SJSA1 (cell line): ENCODE measurements around the gene ASMT. TPM values are rescaled to one million over a fixed set of nuclear protein-coding genes. Genes with fewer than 3 reads are reported as not detected.
A peak's percentile ranks its signal among the peaks of the same experiment; 100 is the strongest.

Experiments used
- DNase-seq, 2 experiments: peaks; one replicate each; pipeline ENCODE4 v3.0.0-alpha.2; 2015 to 2020; ENCODE audit warnings: low spot score in 2 of 2, low read depth in 1 of 2
- H3K27ac ChIP-seq: fragments of 250-450 bp; sonication (Bioruptor Pico); 2 replicates; pipeline ENCODE4 v1.5.1; 2020; ENCODE audit warnings: mild to moderate bottlenecking, moderate library complexity
- H3K27me3 ChIP-seq: fragments of 250-450 bp; sonication (Bioruptor Pico); replicated peaks from 2 replicates; pipeline ENCODE4 v1.5.1; 2020; ENCODE audit warnings: mild to moderate bottlenecking, moderate library complexity
- H3K36me3 ChIP-seq: fragments of 250-450 bp; sonication (Bioruptor Pico); 2 replicates; pipeline ENCODE4 v1.5.1; 2020; ENCODE audit warnings: mild to moderate bottlenecking
- H3K4me1 ChIP-seq: fragments of 250-450 bp; sonication (Bioruptor Pico); replicated peaks from 2 replicates; pipeline ENCODE4 v1.6.1; 2021; ENCODE audit warnings: mild to moderate bottlenecking
- H3K4me3 ChIP-seq: fragments of 250-450 bp; sonication (Bioruptor Pico); 2 replicates; pipeline ENCODE4 v1.5.1; 2020; ENCODE audit warnings: mild to moderate bottlenecking
- H3K9me3 ChIP-seq: fragments of 250-450 bp; sonication (Bioruptor Pico); replicated peaks from 2 replicates; pipeline ENCODE4 v1.5.1; 2020; ENCODE audit warnings: mild to moderate bottlenecking
- total RNA-seq: library from RNA; depleted of rRNA; stranded (reverse); fragments of >200 nt; shearing (Covaris generic); gene quantifications from 2 replicates; pipeline ENCODE4 v1.2.3, GENCODE V29; 2014

ASMT gene
- total RNA-seq, 1 experiment from 2014 or later, result not detected

GRCh38 chrX:1591863-1592469, 22.9 kb upstream of the ASMT start:
- Histone ChIP-seq H3K27me3 (no peaks in the 10 kb centered on the region), H3K36me3 (peaks cover 41% of the 10 kb centered on the region), H3K27ac (peak overlapping the region; percentile 76), H3K4me3 (peak overlapping the region; percentile 83), H3K4me1 (peaks cover 9% of the 10 kb centered on the region), H3K9me3 (no peaks in the 10 kb centered on the region)
- DNase-seq, result no peak

- Histone ChIP-seq H3K27me3 (no peaks in the 10 kb centered on the region), H3K27ac (peak overlapping the region; percentile 76), H3K9me3 (no peaks in the 10 kb centered on the region), H3K36me3 (peaks cover 48% of the 10 kb centered on the region), H3K4me3 (peak overlapping the region; percentile 83), H3K4me1 (peaks cover 9% of the 10 kb centered on the region)
- DNase-seq, result peak; percentile 27 to 36
Measured at GRCh38 chrX:1592470-1593142, 22.3 kb upstream of the ASMT start.

- Histone ChIP-seq H3K27ac (no peak overlapping the region), H3K27me3 (no peaks in the 10 kb centered on the region), H3K4me1 (peaks cover 9% of the 10 kb centered on the region), H3K36me3 (peaks cover 58% of the 10 kb centered on the region), H3K9me3 (no peaks in the 10 kb centered on the region), H3K4me3 (peak overlapping the region; percentile 83)
- DNase-seq, result peak in 1 of 2 experiments; percentile 41
Measured at GRCh38 chrX:1593286-1594271, 21.3 kb upstream of the ASMT start.

- Histone ChIP-seq H3K27ac (no peak overlapping the region), H3K4me1 (peaks cover 9% of the 10 kb centered on the region), H3K36me3 (peaks cover 79% of the 10 kb centered on the region), H3K27me3 (no peaks in the 10 kb centered on the region), H3K4me3 (no peak overlapping the region), H3K9me3 (no peaks in the 10 kb centered on the region)
- no peak for DNase-seq
Measured at GRCh38 chrX:1595711-1596060, 19.2 kb upstream of the ASMT start.

GRCh38 chrX:1596676-1597344, 18.0 kb upstream of the ASMT start:
- H3K4me1 ChIP-seq, result peaks cover 9% of the 10 kb centered on the region
- H3K4me3 ChIP-seq, result no peak overlapping the region
- H3K36me3 ChIP-seq, result peaks cover 90% of the 10 kb centered on the region
- H3K9me3 ChIP-seq, result no peaks in the 10 kb centered on the region
- H3K27ac ChIP-seq, result no peak overlapping the region
- no peaks in the 10 kb centered on the region for H3K27me3 ChIP-seq
- no peak for DNase-seq

GRCh38 chrX:1597345-1598020, 17.4 kb upstream of the ASMT start:
- peaks cover 8% of the 10 kb centered on the region for H3K4me1 ChIP-seq
- H3K27ac ChIP-seq, result no peak overlapping the region
- H3K4me3 ChIP-seq, result no peak overlapping the region
- no peaks in the 10 kb centered on the region for H3K9me3 ChIP-seq
- peak in 1 of 2 experiments; percentile 26 for DNase-seq
- no peaks in the 10 kb centered on the region for H3K27me3 ChIP-seq
- H3K36me3 ChIP-seq, result peaks cover 91% of the 10 kb centered on the region

GRCh38 chrX:1598021-1598875, 16.6 kb upstream of the ASMT start:
- H3K27me3 ChIP-seq, result no peaks in the 10 kb centered on the region
- H3K36me3 ChIP-seq, result peaks cover 91% of the 10 kb centered on the region
- DNase-seq, result peak in 1 of 2 experiments; percentile 42
- H3K4me1 ChIP-seq, result peaks cover under 1% of the 10 kb centered on the region; the same call in 1 of the 2 replicates
- H3K27ac ChIP-seq, result no peak overlapping the region
- H3K9me3 ChIP-seq, result no peaks in the 10 kb centered on the region
- no peak overlapping the region for H3K4me3 ChIP-seq

GRCh38 chrX:1598876-1599790, 15.7 kb upstream of the ASMT start:
- Histone ChIP-seq H3K4me1 (no peaks in the 10 kb centered on the region), H3K27ac (no peak overlapping the region), H3K27me3 (no peaks in the 10 kb centered on the region), H3K4me3 (no peak overlapping the region), H3K9me3 (no peaks in the 10 kb centered on the region), H3K36me3 (peaks cover 88% of the 10 kb centered on the region)
- DNase-seq, result peak in 1 of 2 experiments; percentile 30

GRCh38 chrX:1599791-1600405, 15.0 kb upstream of the ASMT start:
- H3K9me3 ChIP-seq, result no peaks in the 10 kb centered on the region
- no peak overlapping the region for H3K4me3 ChIP-seq
- peaks cover 83% of the 10 kb centered on the region for H3K36me3 ChIP-seq
- H3K27me3 ChIP-seq, result no peaks in the 10 kb centered on the region
- no peaks in the 10 kb centered on the region for H3K4me1 ChIP-seq
- no peak overlapping the region for H3K27ac ChIP-seq
- DNase-seq, result no peak

- DNase-seq, result no peak
- no peak overlapping the region for H3K4me3 ChIP-seq
- peaks cover 77% of the 10 kb centered on the region for H3K36me3 ChIP-seq
- H3K4me1 ChIP-seq, result no peaks in the 10 kb centered on the region
- H3K27me3 ChIP-seq, result no peaks in the 10 kb centered on the region
- H3K27ac ChIP-seq, result no peak overlapping the region
- H3K9me3 ChIP-seq, result no peaks in the 10 kb centered on the region
Measured at GRCh38 chrX:1600406-1601050, 14.3 kb upstream of the ASMT start.
